ENCODE results near the gene NAP1L4. TPM values are rescaled to one million over a fixed set of nuclear protein-coding genes. Genes with fewer than 3 reads are reported as not detected.

NAP1L4 gene
- total RNA-seq, 1 experiment from 2014 or later, result 189 TPM

GRCh38 chr11:2929531-2929949, 62.6 kb downstream of the NAP1L4 start:
- Mint-ChIP-seq H3K36me3 (0 out of 2 replicates have a peak, but pooled peaks cover 3% of the 10 kb centered on the region), H3K27ac (no peak overlapping the region), H3K4me1 (peaks cover 7% of the 10 kb centered on the region), H3K27me3 (ENCODE audit: low read depth) (peaks cover 42% of the 10 kb centered on the region), H3K4me3 (peak overlapping the region; percentile 72), H3K9me3 (no peaks in the 10 kb centered on the region)
- no peak for ATAC-seq
- TF ChIP-seq ZNF121 (CRISPR knock-in tag; IDR thresholded peaks at IDR 0.05) (peak; percentile 77; the same call in 1 of the 2 replicates), JUN (CRISPR knock-in tag; IDR thresholded peaks at IDR 0.05) (no peak)
- CTCF ChIA-PET, result interaction anchor here (0.6 to 3.4 kb wide), 22 partner anchors 9 to 640 kb away, joined by 3 to 68 read pairs (median 6); partner anchors contain the start of genes CARS1, CDKN1C and NAP1L4
- DNase-seq (ENCODE audit: low spot score), result peak; percentile 43
- POLR2A ChIA-PET, result interaction anchor here (0.6 to 2.1 kb wide), 3 partner anchors 26 to 37 kb away, joined by 3 to 10 read pairs (median 4); no protein-coding TSS in a partner anchor

GRCh38 chr11:2928605-2929530, 63.3 kb downstream of the NAP1L4 start, which contains the start of gene PHLDA2:
Gene PHLDA2, minus strand, starts transcription at chr11:2929420. Its CDS starts 56 bp downstream, at chr11:2929364.
- Mint-ChIP-seq H3K4me3 (peak within 1 kb of the TSS; percentile 76), H3K36me3 (0 out of 2 replicates have a peak, but pooled peaks cover 3% of the 10 kb centered on the region), H3K27ac (no peak within 1 kb of the TSS), H3K27me3 (ENCODE audit: low read depth) (peaks cover 42% of the 10 kb centered on the region), H3K4me1 (peaks cover 7% of the 10 kb centered on the region), H3K9me3 (no peaks in the 10 kb centered on the region)
- ChIA-PET POLR2A (interaction anchor here (0.5 to 2.1 kb wide), 2 partner anchors 22 to 36 kb away, joined by 4 to 10 read pairs; no protein-coding TSS in a partner anchor), CTCF (interaction anchor here (0.7 to 3.4 kb wide), 12 partner anchors 9 to 395 kb away, joined by 3 to 68 read pairs (median 12); a partner anchor contains a TSS)
- DNase-seq (ENCODE audit: low spot score), result peak; percentile 61
- ATAC-seq, result peak; percentile 9
- TF ChIP-seq ATF3 (CRISPR knock-in tag; conservative IDR thresholded peaks at IDR 0.05), result no peak
- TF ChIP-seq, protein P1, sequence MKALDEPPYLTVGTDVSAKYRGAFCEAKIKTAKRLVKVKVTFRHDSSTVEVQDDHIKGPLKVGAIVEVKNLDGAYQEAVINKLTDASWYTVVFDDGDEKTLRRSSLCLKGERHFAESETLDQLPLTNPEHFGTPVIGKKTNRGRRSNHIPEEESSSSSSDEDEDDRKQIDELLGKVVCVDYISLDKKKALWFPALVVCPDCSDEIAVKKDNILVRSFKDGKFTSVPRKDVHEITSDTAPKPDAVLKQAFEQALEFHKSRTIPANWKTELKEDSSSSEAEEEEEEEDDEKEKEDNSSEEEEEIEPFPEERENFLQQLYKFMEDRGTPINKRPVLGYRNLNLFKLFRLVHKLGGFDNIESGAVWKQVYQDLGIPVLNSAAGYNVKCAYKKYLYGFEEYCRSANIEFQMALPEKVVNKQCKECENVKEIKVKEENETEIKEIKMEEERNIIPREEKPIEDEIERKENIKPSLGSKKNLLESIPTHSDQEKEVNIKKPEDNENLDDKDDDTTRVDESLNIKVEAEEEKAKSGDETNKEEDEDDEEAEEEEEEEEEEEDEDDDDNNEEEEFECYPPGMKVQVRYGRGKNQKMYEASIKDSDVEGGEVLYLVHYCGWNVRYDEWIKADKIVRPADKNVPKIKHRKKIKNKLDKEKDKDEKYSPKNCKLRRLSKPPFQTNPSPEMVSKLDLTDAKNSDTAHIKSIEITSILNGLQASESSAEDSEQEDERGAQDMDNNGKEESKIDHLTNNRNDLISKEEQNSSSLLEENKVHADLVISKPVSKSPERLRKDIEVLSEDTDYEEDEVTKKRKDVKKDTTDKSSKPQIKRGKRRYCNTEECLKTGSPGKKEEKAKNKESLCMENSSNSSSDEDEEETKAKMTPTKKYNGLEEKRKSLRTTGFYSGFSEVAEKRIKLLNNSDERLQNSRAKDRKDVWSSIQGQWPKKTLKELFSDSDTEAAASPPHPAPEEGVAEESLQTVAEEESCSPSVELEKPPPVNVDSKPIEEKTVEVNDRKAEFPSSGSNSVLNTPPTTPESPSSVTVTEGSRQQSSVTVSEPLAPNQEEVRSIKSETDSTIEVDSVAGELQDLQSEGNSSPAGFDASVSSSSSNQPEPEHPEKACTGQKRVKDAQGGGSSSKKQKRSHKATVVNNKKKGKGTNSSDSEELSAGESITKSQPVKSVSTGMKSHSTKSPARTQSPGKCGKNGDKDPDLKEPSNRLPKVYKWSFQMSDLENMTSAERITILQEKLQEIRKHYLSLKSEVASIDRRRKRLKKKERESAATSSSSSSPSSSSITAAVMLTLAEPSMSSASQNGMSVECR (CRISPR knock-in tag; IDR thresholded peaks at IDR 0.05; ENCODE audit: borderline replicate concordance), result peak; percentile 67; the same call in 1 of the 2 replicates
- TF ChIP-seq HMGA2 (CRISPR knock-in tag; IDR thresholded peaks at IDR 0.05), result no peak
- TF ChIP-seq, protein P2, sequence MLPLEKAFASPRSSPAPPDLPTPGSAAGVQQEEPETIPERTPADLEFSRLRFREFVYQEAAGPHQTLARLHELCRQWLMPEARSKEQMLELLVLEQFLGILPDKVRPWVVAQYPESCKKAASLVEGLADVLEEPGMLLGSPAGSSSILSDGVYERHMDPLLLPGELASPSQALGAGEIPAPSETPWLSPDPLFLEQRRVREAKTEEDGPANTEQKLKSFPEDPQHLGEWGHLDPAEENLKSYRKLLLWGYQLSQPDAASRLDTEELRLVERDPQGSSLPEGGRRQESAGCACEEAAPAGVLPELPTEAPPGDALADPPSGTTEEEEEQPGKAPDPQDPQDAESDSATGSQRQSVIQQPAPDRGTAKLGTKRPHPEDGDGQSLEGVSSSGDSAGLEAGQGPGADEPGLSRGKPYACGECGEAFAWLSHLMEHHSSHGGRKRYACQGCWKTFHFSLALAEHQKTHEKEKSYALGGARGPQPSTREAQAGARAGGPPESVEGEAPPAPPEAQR (CRISPR knock-in tag; IDR thresholded peaks at IDR 0.05), result no peak
- TF ChIP-seq, protein P3, sequence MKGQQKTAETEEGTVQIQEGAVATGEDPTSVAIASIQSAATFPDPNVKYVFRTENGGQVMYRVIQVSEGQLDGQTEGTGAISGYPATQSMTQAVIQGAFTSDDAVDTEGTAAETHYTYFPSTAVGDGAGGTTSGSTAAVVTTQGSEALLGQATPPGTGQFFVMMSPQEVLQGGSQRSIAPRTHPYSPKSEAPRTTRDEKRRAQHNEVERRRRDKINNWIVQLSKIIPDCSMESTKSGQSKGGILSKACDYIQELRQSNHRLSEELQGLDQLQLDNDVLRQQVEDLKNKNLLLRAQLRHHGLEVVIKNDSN (CRISPR knock-in tag; IDR thresholded peaks at IDR 0.05), result peak; percentile 27; the same call in 1 of the 2 replicates
- 0 out of 2 replicates have a peak, but pooled peaks have one; percentile 11 for TF ChIP-seq ZNF317 (CRISPR knock-in tag; IDR thresholded peaks at IDR 0.05; ENCODE audit: borderline replicate concordance, low read depth)
- peak; percentile 52 for TF ChIP-seq FOXP4 (CRISPR knock-in tag; IDR thresholded peaks at IDR 0.05)
- no peak for TF ChIP-seq STAT6 (CRISPR knock-in tag; conservative IDR thresholded peaks at IDR 0.05; ENCODE audit: low read depth)
- TF ChIP-seq ZBTB43 (CRISPR knock-in tag; IDR thresholded peaks at IDR 0.05), result 0 out of 2 replicates have a peak, but pooled peaks have one; percentile 50
- no peak for TF ChIP-seq ATF1 (CRISPR knock-in tag; IDR thresholded peaks at IDR 0.05)
- TF ChIP-seq CBFB (CRISPR knock-in tag; IDR thresholded peaks at IDR 0.05; ENCODE audit: low read depth), result no peak
- no peak for TF ChIP-seq RORB (CRISPR knock-in tag; IDR thresholded peaks at IDR 0.05)
- TF ChIP-seq SMAD4 (CRISPR knock-in tag; IDR thresholded peaks at IDR 0.05), result no peak
- TF ChIP-seq ZNF416 (CRISPR knock-in tag; IDR thresholded peaks at IDR 0.05), result no peak
- TF ChIP-seq, protein P4, sequence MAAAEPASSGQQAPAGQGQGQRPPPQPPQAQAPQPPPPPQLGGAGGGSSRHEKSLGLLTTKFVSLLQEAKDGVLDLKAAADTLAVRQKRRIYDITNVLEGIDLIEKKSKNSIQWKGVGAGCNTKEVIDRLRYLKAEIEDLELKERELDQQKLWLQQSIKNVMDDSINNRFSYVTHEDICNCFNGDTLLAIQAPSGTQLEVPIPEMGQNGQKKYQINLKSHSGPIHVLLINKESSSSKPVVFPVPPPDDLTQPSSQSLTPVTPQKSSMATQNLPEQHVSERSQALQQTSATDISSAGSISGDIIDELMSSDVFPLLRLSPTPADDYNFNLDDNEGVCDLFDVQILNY (CRISPR knock-in tag; IDR thresholded peaks at IDR 0.05), result no peak

All from WTC11 (cell line).